MM.1S (cell line): ENCODE data around the gene METTL21A.

Source experiments
- DNase-seq: peaks from one replicate; pipeline ENCODE4 v3.0.0-alpha.2; 2015
- H2AFZ ChIP-seq: fragments of 300-600 bp; sonication (generic); 2 replicates; pipeline ENCODE4 v1.6.0; 2016; ENCODE audit warnings: antibody characterized with exemption, low read length
- H3F3A ChIP-seq: fragments of 300-600 bp; sonication (generic); 2 replicates; pipeline ENCODE4 v1.6.1; 2016; ENCODE audit warnings: mild to moderate bottlenecking, antibody characterized with exemption, low read length, moderate library complexity, mixed read lengths; ENCODE audit not compliant: insufficient read depth
- H3K27ac ChIP-seq: fragments of 300-600 bp; sonication (generic); 2 replicates; pipeline ENCODE4 v1.5.1; 2016; ENCODE audit warnings: mild to moderate bottlenecking, low read length
- H3K27me3 ChIP-seq: fragments of 300-600 bp; sonication (generic); replicated peaks from 2 replicates; pipeline ENCODE4 v1.6.0; 2016; ENCODE audit warnings: low read length; ENCODE audit not compliant: insufficient read depth
- H3K36me3 ChIP-seq: fragments of 300-600 bp; sonication (generic); replicated peaks from 2 replicates; pipeline ENCODE4 v1.6.1; 2016; ENCODE audit warnings: mild to moderate bottlenecking, low read length, mixed read lengths; ENCODE audit not compliant: insufficient read depth
- H3K4me1 ChIP-seq: fragments of 300-600 bp; sonication (generic); 2 replicates; pipeline ENCODE4 v1.6.1; 2016; ENCODE audit warnings: low read length, mixed read lengths
- H3K4me2 ChIP-seq: fragments of 300-600 bp; sonication (generic); 2 replicates; pipeline ENCODE4 v1.6.0; 2016; ENCODE audit warnings: low read depth, low read length
- H3K4me3 ChIP-seq: fragments of 300-600 bp; sonication (generic); 2 replicates; pipeline ENCODE4 v1.5.1; 2016; ENCODE audit warnings: low read length, mixed read lengths
- H3K79me2 ChIP-seq: fragments of 300-600 bp; sonication (generic); 2 replicates; pipeline ENCODE4 v1.6.1; 2016; ENCODE audit warnings: mixed run types, low read length, mixed read lengths
- H3K9ac ChIP-seq: fragments of 300-600 bp; sonication (generic); 2 replicates; pipeline ENCODE4 v1.6.1; 2016; ENCODE audit warnings: low read length, mixed read lengths
- H3K9me2 ChIP-seq: fragments of 300-600 bp; sonication (generic); replicated peaks from 2 replicates; pipeline ENCODE4 v1.6.1; 2016; ENCODE audit warnings: mild to moderate bottlenecking, low read length, mixed read lengths; ENCODE audit not compliant: insufficient read depth
- H3K9me3 ChIP-seq: fragments of 300-600 bp; sonication (generic); replicated peaks from 2 replicates; pipeline ENCODE4 v1.6.1; 2016; ENCODE audit warnings: mild to moderate bottlenecking, low read length, mixed read lengths; ENCODE audit not compliant: insufficient read depth
- H4K20me1 ChIP-seq: fragments of 300-600 bp; sonication (generic); 2 replicates; pipeline ENCODE4 v1.6.1; 2016; ENCODE audit warnings: mild to moderate bottlenecking, low read length, moderate library complexity, mixed read lengths; ENCODE audit not compliant: insufficient read depth
- EZH2 ChIP-seq: fragments of 300-600 bp; sonication (generic); optimal IDR thresholded peaks from 2 replicates; pipeline ENCODE3; 2017; ENCODE audit warnings: low read depth, mild to moderate bottlenecking, antibody characterized with exemption, low read length, mixed read lengths
- EZH2phosphoT487 ChIP-seq: fragments of 300-600 bp; sonication (generic); IDR thresholded peaks from 2 replicates; pipeline ENCODE4 v1.6.1; 2018; ENCODE audit warnings: antibody characterized with exemption, low read length
- TF ChIP-seq, protein P1 (sequence below): fragments of 300-600 bp; sonication (generic); IDR thresholded peaks from 2 replicates; pipeline ENCODE4 v1.5.1; 2016; ENCODE audit warnings: antibody characterized with exemption, low read length, mixed read lengths

METTL21A gene

DNA sequence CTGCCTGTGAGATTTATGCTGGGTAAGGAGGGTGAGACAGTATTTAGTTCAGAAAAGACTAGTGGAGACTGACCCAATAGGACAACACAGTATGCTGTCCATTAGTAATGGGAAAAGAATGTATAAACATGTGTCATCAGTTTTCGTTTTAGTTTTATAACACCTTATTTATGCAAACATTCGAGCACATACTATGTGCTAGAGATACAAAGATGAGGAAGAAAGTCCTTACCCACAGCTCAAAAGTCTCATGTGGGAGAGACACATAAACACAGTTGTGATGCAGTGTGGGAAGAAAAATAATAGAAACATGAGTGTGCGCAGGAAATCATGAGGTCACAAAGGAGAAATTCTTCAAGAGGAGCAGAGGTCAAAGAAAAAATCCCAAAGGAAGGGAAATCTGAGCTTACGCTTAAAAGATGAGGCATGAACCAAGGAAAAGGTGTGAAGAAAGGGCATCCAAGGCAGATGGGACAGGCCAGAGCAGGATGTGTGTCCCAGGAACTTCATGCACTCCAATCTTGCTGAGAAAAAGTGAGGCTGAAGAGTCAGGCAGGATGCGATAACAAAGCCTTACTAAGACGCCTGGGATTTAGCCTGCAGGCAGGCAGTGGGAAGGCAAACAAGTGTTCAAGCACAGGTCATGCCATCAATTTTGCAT, 8.1 kb downstream of the METTL21A start:
- no peak for TF ChIP-seq EZH2
- no peak for TF ChIP-seq EZH2phosphoT487
- TF ChIP-seq, protein P1, sequence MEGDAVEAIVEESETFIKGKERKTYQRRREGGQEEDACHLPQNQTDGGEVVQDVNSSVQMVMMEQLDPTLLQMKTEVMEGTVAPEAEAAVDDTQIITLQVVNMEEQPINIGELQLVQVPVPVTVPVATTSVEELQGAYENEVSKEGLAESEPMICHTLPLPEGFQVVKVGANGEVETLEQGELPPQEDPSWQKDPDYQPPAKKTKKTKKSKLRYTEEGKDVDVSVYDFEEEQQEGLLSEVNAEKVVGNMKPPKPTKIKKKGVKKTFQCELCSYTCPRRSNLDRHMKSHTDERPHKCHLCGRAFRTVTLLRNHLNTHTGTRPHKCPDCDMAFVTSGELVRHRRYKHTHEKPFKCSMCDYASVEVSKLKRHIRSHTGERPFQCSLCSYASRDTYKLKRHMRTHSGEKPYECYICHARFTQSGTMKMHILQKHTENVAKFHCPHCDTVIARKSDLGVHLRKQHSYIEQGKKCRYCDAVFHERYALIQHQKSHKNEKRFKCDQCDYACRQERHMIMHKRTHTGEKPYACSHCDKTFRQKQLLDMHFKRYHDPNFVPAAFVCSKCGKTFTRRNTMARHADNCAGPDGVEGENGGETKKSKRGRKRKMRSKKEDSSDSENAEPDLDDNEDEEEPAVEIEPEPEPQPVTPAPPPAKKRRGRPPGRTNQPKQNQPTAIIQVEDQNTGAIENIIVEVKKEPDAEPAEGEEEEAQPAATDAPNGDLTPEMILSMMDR = no peak
- H3K4me1 ChIP-seq = no peaks in the 10 kb centered on the region
- H3K9me3 ChIP-seq = no peaks in the 10 kb centered on the region
- H3K9me2 ChIP-seq = no peaks in the 10 kb centered on the region
- H3K79me2 ChIP-seq = no peaks in the 10 kb centered on the region; the same call in 1 of the 2 replicates
- no peak overlapping the region for H2AFZ ChIP-seq
- DNase-seq = no peak
- no peak overlapping the region for H3K27ac ChIP-seq
- H3K4me2 ChIP-seq = no peak overlapping the region
- no peaks in the 10 kb centered on the region for H3K27me3 ChIP-seq
- no peaks in the 10 kb centered on the region for H4K20me1 ChIP-seq
- H3F3A ChIP-seq = no peaks in the 10 kb centered on the region
- no peak overlapping the region for H3K9ac ChIP-seq
- H3K4me3 ChIP-seq = no peak overlapping the region
- H3K36me3 ChIP-seq = no peaks in the 10 kb centered on the region

DNA sequence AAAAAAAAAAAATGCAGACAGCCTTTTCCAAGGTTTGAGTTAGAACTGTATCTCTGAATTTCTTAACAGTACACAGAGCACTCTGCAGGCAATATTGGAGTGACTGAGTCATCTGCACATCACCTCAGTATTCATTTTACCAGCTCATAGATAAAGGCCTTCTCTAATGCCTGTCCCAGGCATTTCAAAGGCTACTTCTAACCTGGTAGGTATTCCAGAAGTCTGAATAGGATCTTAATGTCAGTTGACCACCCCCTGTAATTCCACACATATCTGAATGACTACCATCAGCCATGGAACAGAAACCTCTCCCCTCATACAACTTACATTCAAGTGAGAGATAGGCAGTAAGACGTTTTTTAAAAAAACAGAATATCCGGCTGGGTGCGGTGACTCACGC, 9.0 kb downstream of the METTL21A start:
- H3K79me2 ChIP-seq = no peaks in the 10 kb centered on the region
- H4K20me1 ChIP-seq = no peaks in the 10 kb centered on the region
- TF ChIP-seq EZH2 = no peak
- TF ChIP-seq, protein P1 = no peak
- no peak for TF ChIP-seq EZH2phosphoT487
- H3K4me2 ChIP-seq = no peak overlapping the region
- no peaks in the 10 kb centered on the region for H3F3A ChIP-seq
- H2AFZ ChIP-seq = no peak overlapping the region
- H3K9ac ChIP-seq = no peak overlapping the region
- H3K4me1 ChIP-seq = no peaks in the 10 kb centered on the region
- H3K27me3 ChIP-seq = no peaks in the 10 kb centered on the region
- H3K36me3 ChIP-seq = no peaks in the 10 kb centered on the region
- H3K9me2 ChIP-seq = no peaks in the 10 kb centered on the region
- DNase-seq = no peak
- H3K4me3 ChIP-seq = no peak overlapping the region
- no peak overlapping the region for H3K27ac ChIP-seq
- no peaks in the 10 kb centered on the region for H3K9me3 ChIP-seq

DNA sequence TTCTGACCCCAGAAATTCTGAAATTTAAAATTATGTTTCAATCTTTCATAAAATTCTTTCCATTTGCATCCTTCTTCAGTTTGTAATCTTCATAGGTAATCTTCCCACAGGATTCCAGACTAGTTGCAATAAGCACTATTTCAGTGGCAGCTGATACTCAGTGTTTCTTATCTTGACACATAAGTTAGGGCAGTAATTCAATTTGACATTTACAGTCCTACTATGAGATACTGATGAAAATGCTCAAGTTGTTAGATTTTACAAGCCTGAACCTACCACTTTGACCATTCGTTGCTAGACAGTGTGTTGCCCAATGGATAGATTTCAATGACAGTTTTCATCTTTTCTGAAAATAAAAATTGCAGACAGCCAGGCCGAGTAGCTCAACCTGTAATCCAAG, 10.4 kb downstream of the METTL21A start:
- Histone ChIP-seq H3K4me2 (no peak overlapping the region), H3K9me3 (no peaks in the 10 kb centered on the region), H3K9me2 (no peaks in the 10 kb centered on the region), H4K20me1 (no peaks in the 10 kb centered on the region), H3K4me3 (no peak overlapping the region), H3F3A (no peaks in the 10 kb centered on the region), H2AFZ (no peak overlapping the region), H3K79me2 (no peaks in the 10 kb centered on the region), H3K27me3 (no peaks in the 10 kb centered on the region), H3K4me1 (no peaks in the 10 kb centered on the region), H3K36me3 (no peaks in the 10 kb centered on the region), H3K9ac (no peak overlapping the region), H3K27ac (no peak overlapping the region)
- DNase-seq = no peak
- TF ChIP-seq EZH2 = no peak
- TF ChIP-seq, protein P1 = no peak
- TF ChIP-seq EZH2phosphoT487 = no peak
